Activated CD4-positive, alpha-beta T cell treated with anti-CD3 and anti-CD28 coated beads for 48 hours (primary cell): ENCODE results near the gene ATP8B2.
A peak's percentile ranks its signal among the peaks of the same experiment; 100 is the strongest.
"Not testable (repeated sequence)": the region's sequence is repeated elsewhere in the genome, so short reads cannot be mapped to it uniquely, and the experiment has no call there.

Source experiments
- DNase-seq: peaks from one replicate; pipeline ENCODE4 v3.0.0-alpha.2; 2020

The ATP8B2 gene

GRCh38 chr1:154325583-154326545 lies 539 bp downstream of the ATP8B2 start:
- peak; percentile 64 for DNase-seq

DNA sequence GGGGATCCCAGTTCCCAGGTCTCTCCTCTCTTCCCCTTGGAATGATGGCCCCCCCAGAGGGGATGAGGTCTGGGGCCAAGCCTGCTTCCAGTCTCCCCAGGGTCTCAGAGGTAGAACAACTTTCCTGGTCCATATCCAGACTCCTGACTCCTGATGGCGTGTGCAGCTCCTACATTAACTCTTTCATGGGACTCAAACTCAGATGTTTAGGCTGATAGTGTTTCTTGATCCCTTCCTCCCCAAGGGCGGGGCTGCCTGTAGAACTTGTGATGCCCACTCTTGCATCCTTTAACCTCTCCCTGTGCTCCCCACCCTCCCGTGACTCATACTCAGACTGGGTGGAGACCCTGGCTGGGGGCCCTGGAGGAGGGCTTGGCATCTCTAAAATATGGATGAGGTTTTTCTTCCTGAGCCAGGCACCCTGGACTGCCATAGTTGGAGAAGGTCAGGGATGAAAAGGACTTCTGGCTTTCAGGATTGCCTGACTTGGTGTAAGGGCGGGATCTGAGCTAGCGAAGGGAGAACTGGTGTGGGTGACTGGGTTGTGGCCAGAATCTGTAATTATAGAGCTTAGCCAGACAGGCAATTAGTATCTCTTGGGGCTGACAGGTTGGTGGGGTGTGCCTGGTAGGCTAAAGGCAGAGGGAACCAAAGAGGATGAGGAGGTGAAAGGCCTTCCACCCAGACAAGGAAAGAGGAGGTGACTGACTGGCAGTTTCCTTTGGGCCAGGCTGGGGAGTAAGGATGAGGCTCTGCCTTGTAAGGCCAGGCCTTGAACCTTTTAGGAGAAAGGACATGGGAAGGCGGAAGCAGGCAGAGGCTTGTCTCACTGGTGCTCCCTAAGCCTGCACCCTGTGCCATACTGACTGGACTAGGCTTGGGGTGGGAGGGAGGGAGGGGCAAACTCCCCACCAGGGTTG lies 1.5 kb downstream of the ATP8B2 start:
- no peak for DNase-seq

GRCh38 chr1:154327466-154328317 lies 2.4 kb downstream of the ATP8B2 start:
- peak; percentile 17 for DNase-seq

DNA sequence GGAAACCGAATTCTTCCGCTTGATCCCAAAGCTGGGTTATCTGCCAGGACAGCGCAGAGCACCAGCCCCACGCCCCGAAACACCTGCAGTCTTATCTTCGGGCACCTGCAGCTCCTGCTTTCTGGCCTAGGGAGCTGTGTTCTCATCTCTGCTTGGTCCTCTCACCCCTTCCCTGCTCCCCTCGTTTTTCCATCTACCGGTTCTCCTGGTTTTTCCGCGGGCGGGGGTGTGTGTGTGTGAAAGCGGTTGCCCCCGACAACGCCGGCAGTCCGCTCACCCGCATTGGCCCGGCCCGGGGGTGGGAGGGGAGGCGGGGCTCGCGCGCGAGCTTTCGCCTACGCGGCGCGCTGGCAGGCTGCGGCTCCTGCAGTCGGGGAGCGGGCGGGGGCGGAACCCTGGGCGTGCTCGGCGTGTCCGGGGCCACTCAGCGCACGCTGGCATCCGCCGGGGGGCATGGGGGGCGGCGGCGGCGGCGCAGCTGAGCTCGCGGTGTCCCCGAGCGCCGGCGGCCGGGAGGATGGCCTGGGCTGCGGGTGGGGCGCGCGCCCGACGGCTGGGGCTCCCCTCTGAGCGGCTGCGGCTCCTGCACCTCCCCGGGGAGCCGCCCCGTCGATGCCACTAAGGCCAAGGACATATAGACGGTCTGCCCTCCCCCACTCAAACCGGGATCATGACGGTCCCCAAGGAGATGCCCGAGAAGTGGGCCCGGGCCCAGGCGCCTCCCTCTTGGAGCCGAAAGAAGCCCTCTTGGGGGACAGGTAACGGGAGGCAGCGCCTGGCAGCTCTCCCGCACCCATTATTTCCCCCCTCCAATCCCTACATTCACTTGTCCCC lies 3.2 kb downstream of the ATP8B2 start:
- DNase-seq, result peak; percentile 87

GRCh38 chr1:154329152-154329521 lies 3.8 kb downstream of the ATP8B2 start:
- no peak for DNase-seq

- DNase-seq, result peak; percentile 51
Measured at GRCh38 chr1:154329551-154330131, 4.3 kb downstream of the ATP8B2 start.

GRCh38 chr1:154330669-154331068 lies 5.3 kb downstream of the ATP8B2 start:
- DNase-seq, result no peak

- DNase-seq, result no peak
Measured at GRCh38 chr1:154334079-154335024, 9.0 kb downstream of the ATP8B2 start.

DNA sequence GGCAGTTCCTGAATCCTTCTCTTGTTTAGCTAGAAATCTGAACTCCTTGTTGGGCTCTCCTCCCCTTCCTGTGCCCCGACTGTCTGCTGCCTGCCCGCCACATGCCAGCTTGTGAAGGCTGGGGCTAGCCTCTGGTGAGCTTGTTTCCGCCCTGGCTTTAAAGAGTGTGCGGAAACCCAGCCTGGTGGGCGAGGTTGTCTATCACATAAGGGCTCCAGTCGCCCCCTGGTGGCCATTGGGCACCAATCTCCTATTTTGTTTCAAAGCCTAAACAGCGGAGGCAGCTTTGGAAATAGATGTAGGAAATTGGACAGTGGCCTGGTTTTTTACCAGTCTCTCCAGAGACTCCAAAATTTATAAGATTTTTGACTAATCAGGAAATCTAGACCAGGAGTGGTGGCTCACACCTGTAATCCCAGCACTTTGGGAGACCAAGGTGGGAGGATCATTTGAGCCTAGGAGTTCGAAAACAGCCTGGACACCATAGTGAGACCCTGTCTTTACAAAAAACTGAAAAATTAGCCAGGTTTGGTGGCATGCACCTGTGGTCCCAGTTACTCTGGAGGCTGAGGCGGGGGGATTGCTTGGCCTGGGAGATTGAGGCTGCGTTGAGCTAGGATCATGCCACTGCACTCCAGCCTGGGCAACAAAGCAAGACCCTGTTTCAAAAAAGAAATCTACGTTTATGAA lies 9.8 kb downstream of the ATP8B2 start:
- peak; percentile 96 for DNase-seq

- no peak for DNase-seq
Measured at GRCh38 chr1:154337253-154337894, 12.0 kb downstream of the ATP8B2 start.

DNA sequence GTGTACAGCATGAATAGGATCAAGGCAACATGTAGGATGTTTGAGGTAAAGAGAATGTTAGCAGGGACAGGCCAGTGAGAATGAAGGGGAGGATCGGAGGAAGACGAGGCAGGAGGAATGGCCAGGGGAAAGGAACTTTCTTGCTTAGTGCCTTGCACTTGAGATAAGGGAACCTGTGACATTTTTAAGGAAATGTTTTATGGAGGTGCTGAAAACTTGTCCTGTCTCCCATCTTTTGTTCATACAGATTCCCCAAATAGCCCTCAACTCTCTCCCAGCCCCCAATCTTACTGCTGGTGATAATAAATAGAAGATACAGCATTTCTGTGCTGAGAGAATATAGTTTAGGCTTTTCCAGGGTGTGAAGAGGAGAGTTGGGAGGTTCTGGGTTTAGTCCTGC lies 13.6 kb downstream of the ATP8B2 start:
- no peak for DNase-seq

DNA sequence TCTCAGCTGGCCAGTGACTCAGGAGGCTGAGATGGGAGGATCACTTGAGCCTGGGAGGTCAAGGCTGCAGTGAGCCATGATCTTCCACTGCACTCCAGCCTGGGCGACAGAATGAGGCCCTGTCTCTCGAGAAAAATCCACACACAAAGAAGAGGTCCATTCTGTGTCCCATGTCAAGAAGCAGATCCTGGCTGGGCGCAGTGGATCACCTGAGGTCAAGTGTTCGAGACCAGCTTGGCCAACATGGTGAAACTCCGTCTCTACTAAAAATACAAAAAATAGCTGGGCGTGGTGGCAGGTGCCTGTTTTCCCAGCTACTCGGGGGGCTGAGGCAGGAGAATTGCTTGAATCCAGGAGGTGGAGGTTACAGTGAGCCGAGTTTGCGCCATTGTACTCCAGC lies 16.0 kb downstream of the ATP8B2 start:
- not testable (repeated sequence) for DNase-seq

GRCh38 chr1:154342132-154342531 lies 16.8 kb downstream of the ATP8B2 start:
- DNase-seq, result peak; percentile 15

- peak; percentile 74 for DNase-seq
Measured at GRCh38 chr1:154342836-154343472, 17.6 kb downstream of the ATP8B2 start.

- peak; percentile 88 for DNase-seq
Measured at GRCh38 chr1:154344977-154345837, 19.9 kb downstream of the ATP8B2 start.

- DNase-seq, result no peak
Measured at GRCh38 chr1:154346276-154346917, 21.1 kb downstream of the ATP8B2 start.

DNA sequence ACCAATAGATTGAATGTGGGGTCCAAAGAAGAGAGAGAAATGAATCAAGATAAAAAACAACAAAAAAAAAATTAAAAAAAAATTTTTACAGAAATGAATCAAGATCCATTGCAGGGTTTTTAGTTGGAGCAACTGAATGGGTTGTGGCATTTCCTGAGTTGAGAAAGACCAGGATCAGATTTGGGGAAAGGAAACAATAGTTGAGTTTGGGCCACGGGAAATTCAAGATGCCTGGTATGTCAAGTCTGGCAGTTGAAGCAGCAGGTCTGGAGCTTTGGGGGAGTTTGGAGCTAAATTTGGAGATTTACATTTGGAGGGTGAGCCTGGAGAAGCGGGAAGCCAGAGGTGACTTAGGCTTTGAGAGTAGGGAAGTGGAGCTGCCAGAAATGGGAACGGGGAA lies 22.6 kb downstream of the ATP8B2 start:
- no peak for DNase-seq
